Stimulated activated CD4-positive, alpha-beta T cell treated with anti-CD3 and anti-CD28 coated beads, Interleukin-1b, Interleukin-23, amount 100 ng/mL, for 4 hours (primary cell): ENCODE results near the gene PTPRN2.

Experiments
- DNase-seq, 2 donors: peaks; one replicate each; pipeline ENCODE4 v3.0.0-alpha.2; 2020; ENCODE audit warnings: low read depth in 2 of 2

Gene PTPRN2

GRCh38 chr7:158114056-158114850 lies 473.4 kb downstream of the PTPRN2 start:
- DNase-seq: no peak

GRCh38 chr7:158113321-158114025 lies 474.1 kb downstream of the PTPRN2 start:
- DNase-seq: no peak

GRCh38 chr7:158112571-158113320 lies 474.9 kb downstream of the PTPRN2 start:
- no peak for DNase-seq

GRCh38 chr7:158111906-158112570 lies 475.6 kb downstream of the PTPRN2 start:
- DNase-seq: no peak

DNA sequence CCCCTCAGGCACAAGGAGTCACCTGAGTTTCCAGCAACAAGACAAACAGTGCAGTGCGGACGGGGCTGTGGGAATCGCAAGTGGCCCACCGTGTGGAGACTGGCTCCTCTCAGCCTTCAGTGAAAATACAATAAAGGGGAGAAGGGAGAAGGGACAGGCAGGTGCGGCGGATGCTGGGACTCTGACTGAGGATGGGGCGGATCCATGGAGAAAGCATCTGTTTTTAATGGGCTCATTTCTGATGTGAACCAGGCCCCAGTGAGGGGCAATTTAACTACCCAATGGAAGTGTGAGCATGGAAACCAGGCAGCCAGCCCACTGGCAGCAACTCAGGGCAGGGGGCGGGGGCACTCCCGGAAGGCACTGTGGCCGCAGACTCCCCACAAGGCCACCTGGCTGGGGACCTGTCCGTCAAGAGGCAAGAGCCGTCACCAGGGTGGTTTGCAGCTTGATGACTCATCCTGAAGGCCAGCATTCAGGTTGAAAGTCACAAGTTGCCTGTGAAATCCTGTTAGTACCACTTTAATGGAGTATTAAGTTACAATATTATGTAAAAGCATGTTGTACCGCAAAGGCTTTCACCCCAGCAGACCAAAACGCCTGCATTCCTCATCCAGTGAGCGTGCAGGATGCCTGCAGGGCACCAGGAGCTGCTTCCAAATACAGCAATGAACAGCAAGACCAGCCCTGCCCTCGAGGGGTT lies 476.4 kb downstream of the PTPRN2 start:
- DNase-seq: no peak

DNA sequence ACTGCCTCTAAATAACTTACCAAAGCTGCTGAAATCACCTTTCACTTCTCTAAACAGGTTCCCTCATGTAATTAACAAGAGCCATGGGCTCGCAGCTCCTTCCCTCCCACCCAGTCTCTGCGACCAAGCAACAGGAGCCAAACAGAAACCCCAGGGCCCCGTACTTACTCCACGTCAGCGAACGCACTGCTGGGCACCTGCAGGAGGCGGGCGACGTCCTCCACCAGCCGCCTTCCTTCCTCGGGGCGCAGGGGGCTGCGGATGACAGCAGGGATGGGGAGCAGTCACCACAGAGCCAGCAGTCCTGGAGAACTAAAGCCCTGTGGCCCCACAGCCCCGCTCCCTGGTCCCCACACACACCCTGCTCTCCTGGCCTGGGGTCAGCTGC lies 477.0 kb downstream of the PTPRN2 start:
- DNase-seq: no peak

DNA sequence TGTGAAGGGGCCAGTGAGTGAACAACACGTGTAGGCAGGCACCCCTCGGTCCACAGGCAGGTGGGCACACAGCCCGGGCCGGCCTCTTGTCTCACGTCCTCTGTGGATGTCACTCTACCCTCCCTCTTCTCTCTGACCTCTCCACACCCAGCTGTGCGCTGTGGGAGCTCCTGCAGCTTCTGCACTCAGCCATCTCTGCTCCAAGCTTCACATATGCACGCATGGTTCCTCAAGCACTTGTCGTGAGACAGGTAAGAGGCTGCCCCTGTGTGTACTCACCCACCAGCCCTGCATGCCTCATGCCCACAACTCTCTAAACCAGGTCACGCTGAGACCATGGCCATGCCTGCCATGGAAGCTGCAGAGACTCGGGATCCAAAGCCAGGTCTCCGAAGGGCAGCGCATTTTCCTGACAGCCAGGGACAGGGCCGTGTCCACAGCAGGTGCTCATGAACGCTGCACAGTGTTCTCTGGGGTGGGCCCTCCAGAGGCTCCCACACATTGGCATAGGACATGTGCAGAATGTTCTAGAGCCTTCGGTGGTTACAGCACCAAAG lies 477.5 kb downstream of the PTPRN2 start:
- DNase-seq: no peak

GRCh38 chr7:158109364-158110033 lies 478.1 kb downstream of the PTPRN2 start:
- no peak for DNase-seq

DNA sequence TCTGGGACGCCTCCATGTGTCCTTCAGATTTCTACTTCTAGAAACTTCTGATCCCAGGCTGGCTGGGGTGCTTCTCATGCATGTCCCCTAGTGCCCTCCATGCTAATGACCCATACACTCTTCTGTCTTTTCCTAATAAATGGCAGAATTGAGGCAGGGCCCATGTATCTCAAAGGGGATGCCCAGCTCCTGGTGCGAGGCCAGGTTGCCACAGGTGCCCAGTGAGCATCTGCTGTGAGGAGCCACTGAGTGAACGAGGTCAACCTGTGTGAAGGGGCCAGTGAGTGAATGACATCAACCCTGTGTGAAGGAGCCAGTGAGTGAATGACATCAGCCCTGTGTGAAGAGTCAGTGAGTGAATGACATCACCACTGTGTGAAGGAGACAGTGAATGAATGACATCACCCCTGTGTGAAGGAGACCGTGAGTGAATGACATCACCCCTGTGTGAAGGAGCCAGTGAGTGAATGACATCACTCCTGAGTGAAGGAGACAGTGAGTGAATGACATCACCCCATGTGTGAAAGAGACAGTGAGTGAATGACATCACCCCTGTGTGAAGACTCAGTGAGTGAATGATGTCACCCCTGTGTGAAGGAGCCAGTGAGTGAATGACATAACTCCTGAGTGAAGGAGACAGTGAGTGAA lies 478.9 kb downstream of the PTPRN2 start:
- DNase-seq: no peak

- no peak for DNase-seq
Observed at GRCh38 chr7:158107806-158108205, 479.8 kb downstream of the PTPRN2 start.

GRCh38 chr7:158106272-158106671 lies 481.4 kb downstream of the PTPRN2 start:
- no peak for DNase-seq

DNA sequence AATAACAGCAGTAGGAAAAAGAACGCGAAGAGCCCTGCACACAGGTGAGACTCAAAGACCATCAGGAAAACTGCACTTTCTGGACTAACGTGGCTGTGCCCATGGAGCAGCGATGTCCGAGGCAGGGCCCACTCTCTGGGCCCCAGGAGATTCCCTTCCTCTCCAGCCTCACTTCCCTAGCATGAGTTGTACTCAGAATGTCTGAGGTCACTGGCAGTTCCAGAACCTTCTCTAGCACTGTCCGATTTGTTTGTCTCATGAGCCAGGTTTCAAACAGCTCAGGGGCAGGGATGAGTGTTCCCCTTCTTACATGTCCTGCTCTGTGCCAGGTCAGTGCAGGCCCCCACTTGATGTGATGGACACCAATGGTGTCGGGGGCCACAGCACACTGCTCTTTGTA lies 484.2 kb downstream of the PTPRN2 start:
- no peak for DNase-seq

DNA sequence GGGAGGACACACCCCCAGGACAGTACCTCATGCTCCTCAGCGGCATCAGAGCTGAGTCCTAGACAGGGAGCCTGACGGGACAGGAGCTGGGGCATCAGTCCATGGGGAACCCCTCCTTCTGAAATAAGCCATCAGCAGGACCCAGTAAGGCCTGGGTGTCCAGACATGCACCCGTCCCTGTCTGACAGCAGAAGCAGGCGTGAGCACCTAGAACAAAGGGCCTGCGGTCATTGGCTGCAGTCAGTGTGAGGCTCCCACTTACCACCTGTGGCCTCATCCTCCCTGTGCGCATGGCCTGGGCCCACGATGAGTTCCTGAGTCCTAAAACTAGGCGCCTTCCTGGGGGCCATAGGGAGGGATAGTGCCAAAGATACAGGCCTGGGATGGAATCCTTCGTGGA lies 484.7 kb downstream of the PTPRN2 start:
- DNase-seq: no peak

- no peak for DNase-seq
Observed at GRCh38 chr7:158101821-158102450, 485.7 kb downstream of the PTPRN2 start.

- DNase-seq: no peak
Observed at GRCh38 chr7:158098125-158099030, 489.2 kb downstream of the PTPRN2 start.

GRCh38 chr7:158097453-158098124 lies 490.0 kb downstream of the PTPRN2 start:
- DNase-seq: no peak

- DNase-seq: no peak
Observed at GRCh38 chr7:158097106-158097452, 490.5 kb downstream of the PTPRN2 start.

DNA sequence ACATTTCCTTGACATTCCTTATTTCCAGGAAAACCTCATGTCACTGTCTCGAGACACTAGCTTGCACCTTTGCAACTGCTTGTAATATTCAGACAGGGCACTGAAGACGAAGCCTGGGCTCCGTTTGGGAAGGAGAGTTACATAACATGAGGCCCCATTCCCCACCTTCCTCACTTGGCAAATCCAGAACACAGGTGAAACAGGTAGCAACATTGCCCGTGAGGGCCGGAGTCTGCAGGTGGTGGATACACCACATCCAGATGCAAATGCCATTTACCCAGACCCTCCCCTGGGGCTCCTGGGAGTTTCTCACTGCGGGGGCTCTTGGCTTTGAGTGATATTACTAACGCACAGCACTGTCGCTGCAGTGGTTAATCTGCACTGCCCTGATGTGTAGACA lies 491.0 kb downstream of the PTPRN2 start:
- DNase-seq: no peak
